Measurements from ENCODE around the gene ELF5. TPM values are rescaled to one million over a fixed set of nuclear protein-coding genes. Genes with fewer than 3 reads are reported as not detected.

Gene ELF5
- total RNA-seq (not detected), polyA plus RNA-seq (ENCODE audit: insufficient read depth in 1 of 8, insufficient read length in 8 of 8, low replicate concordance in 1 of 8) (1 to 10 TPM in 1 of 8 donors, under 1 TPM in 4, not detected in 3; 0.07 to 2.8 (median 0.15) TPM)
- long read RNA-seq, donor 1, result 0 reads
- long read RNA-seq, donor 2, partial matches to known transcripts, result 0 of 1 reads
- long read RNA-seq, donor 2, other reads (novel, unspliced or antisense), result 0 of 1 reads
- long read RNA-seq, donor 3, result 0 reads
- long read RNA-seq, donor 4, result 0 reads
- long read RNA-seq, donor 5, result 0 reads
- long read RNA-seq, donor 6, result 0 reads
- long read RNA-seq, donor 7, result 0 reads
- long read RNA-seq, donor 8, result 0 reads
- long read RNA-seq, donor 9, result 0 reads
- long read RNA-seq, donor 10, result 0 reads
- long read RNA-seq, donor 11, result 0 reads

- no peaks in the 10 kb centered on the region for H3K36me3 ChIP-seq (ENCODE audit: control insufficient read depth, insufficient read depth, low read length)
- no peaks in the 10 kb centered on the region for H3K4me1 ChIP-seq (ENCODE audit: control insufficient read depth, insufficient read depth, low read length)
- H3K4me3 ChIP-seq (ENCODE audit: low read length), result no peak within 1 kb of the TSS
- DNase-seq, result no peak
- H3K27ac ChIP-seq (ENCODE audit: low read length), result no peak within 1 kb of the TSS
- 68% methylated on average over 11 of the region's 17 CpGs for whole genome bisulfite sequencing (ENCODE audit: insufficient coverage)
- H3K9me3 ChIP-seq (replicated peaks; ENCODE audit: control insufficient read depth, low read depth, low read length), result no peaks in the 10 kb centered on the region
- no peaks in the 10 kb centered on the region for H3K27me3 ChIP-seq (ENCODE audit: control insufficient read depth, insufficient read depth, low read length)
Observed at GRCh38 chr11:34513682-34514449, at the start of gene ELF5. ELF5 (minus strand) TSS chr11:34513794; CDS start chr11:34505749, 8,045 bp downstream.

GRCh38 chr11:34562976-34563375 is 49.4 kb upstream of the ELF5 start:
- Histone ChIP-seq H3K9me3 (replicated peaks; ENCODE audit: control insufficient read depth, low read depth, low read length) (no peaks in the 10 kb centered on the region), H3K4me3 (ENCODE audit: low read length) (no peak overlapping the region)

GRCh38 chr11:34560511-34560910 is 46.9 kb upstream of the ELF5 start:
- no peak for DNase-seq
- H3K27ac ChIP-seq (ENCODE audit: low read length), result no peak overlapping the region
- no peaks in the 10 kb centered on the region for H3K9me3 ChIP-seq (replicated peaks; ENCODE audit: control insufficient read depth, low read depth, low read length)
- WGBS (ENCODE audit: insufficient coverage), result 83% methylated on average over 2 of the region's 4 CpGs
- H3K27me3 ChIP-seq (ENCODE audit: control insufficient read depth, insufficient read depth, low read length), result peaks cover 6% of the 10 kb centered on the region
- no peaks in the 10 kb centered on the region for H3K36me3 ChIP-seq (ENCODE audit: control insufficient read depth, insufficient read depth, low read length)
- no peak overlapping the region for H3K4me3 ChIP-seq (ENCODE audit: low read length)
- no peaks in the 10 kb centered on the region for H3K4me1 ChIP-seq (ENCODE audit: control insufficient read depth, insufficient read depth, low read length)

More at GRCh38 chr11:34562976-34563375, 49.4 kb upstream of the ELF5 start:
- no CpG with 5 or more reads among the region's 2 CpGs for WGBS (ENCODE audit: insufficient coverage)
- no peak overlapping the region for H3K27ac ChIP-seq (ENCODE audit: low read length)
- DNase-seq, result no peak
- H3K4me1 ChIP-seq (ENCODE audit: control insufficient read depth, insufficient read depth, low read length), result no peaks in the 10 kb centered on the region
- H3K36me3 ChIP-seq (ENCODE audit: control insufficient read depth, insufficient read depth, low read length), result no peaks in the 10 kb centered on the region
- H3K27me3 ChIP-seq (ENCODE audit: control insufficient read depth, insufficient read depth, low read length), result peaks cover 3% of the 10 kb centered on the region

- no CpG with 5 or more reads among the region's 4 CpGs for WGBS (ENCODE audit: insufficient coverage)
- H3K27me3 ChIP-seq (ENCODE audit: control insufficient read depth, insufficient read depth, low read length), result peaks cover 6% of the 10 kb centered on the region
- no peak overlapping the region for H3K27ac ChIP-seq (ENCODE audit: low read length)
- no peaks in the 10 kb centered on the region for H3K4me1 ChIP-seq (ENCODE audit: control insufficient read depth, insufficient read depth, low read length)
- H3K4me3 ChIP-seq (ENCODE audit: low read length), result no peak overlapping the region
- no peak for DNase-seq
- no peaks in the 10 kb centered on the region for H3K36me3 ChIP-seq (ENCODE audit: control insufficient read depth, insufficient read depth, low read length)
- no peaks in the 10 kb centered on the region for H3K9me3 ChIP-seq (replicated peaks; ENCODE audit: control insufficient read depth, low read depth, low read length)
Observed at GRCh38 chr11:34558673-34559072, 45.1 kb upstream of the ELF5 start.

GRCh38 chr11:34558211-34558610 is 44.6 kb upstream of the ELF5 start:
- H3K4me1 ChIP-seq (ENCODE audit: control insufficient read depth, insufficient read depth, low read length), result no peaks in the 10 kb centered on the region
- 20% methylated on average over 1 of the region's 1 CpG for WGBS (ENCODE audit: insufficient coverage)
- H3K36me3 ChIP-seq (ENCODE audit: control insufficient read depth, insufficient read depth, low read length), result no peaks in the 10 kb centered on the region
- H3K4me3 ChIP-seq (ENCODE audit: low read length), result no peak overlapping the region
- no peak overlapping the region for H3K27ac ChIP-seq (ENCODE audit: low read length)
- no peaks in the 10 kb centered on the region for H3K9me3 ChIP-seq (replicated peaks; ENCODE audit: control insufficient read depth, low read depth, low read length)
- no peak for DNase-seq
- peaks cover 6% of the 10 kb centered on the region for H3K27me3 ChIP-seq (ENCODE audit: control insufficient read depth, insufficient read depth, low read length)

- no CpG with 5 or more reads among the region's 3 CpGs for WGBS (ENCODE audit: insufficient coverage)
- DNase-seq, result peak; percentile 28
- H3K4me3 ChIP-seq (ENCODE audit: low read length), result no peak overlapping the region
- H3K27me3 ChIP-seq (ENCODE audit: control insufficient read depth, insufficient read depth, low read length), result no peaks in the 10 kb centered on the region
- H3K9me3 ChIP-seq (replicated peaks; ENCODE audit: control insufficient read depth, low read depth, low read length), result no peaks in the 10 kb centered on the region
- no peaks in the 10 kb centered on the region for H3K36me3 ChIP-seq (ENCODE audit: control insufficient read depth, insufficient read depth, low read length)
- H3K4me1 ChIP-seq (ENCODE audit: control insufficient read depth, insufficient read depth, low read length), result no peaks in the 10 kb centered on the region
- H3K27ac ChIP-seq (ENCODE audit: low read length), result no peak overlapping the region
Observed at GRCh38 chr11:34552270-34552669, 38.7 kb upstream of the ELF5 start.

GRCh38 chr11:34549271-34549670 is 35.7 kb upstream of the ELF5 start:
- Histone ChIP-seq H3K27me3 (ENCODE audit: control insufficient read depth, insufficient read depth, low read length) (peaks cover 2% of the 10 kb centered on the region), H3K4me3 (ENCODE audit: low read length) (no peak overlapping the region), H3K4me1 (ENCODE audit: control insufficient read depth, insufficient read depth, low read length) (no peaks in the 10 kb centered on the region), H3K27ac (ENCODE audit: low read length) (no peak overlapping the region), H3K9me3 (replicated peaks; ENCODE audit: control insufficient read depth, low read depth, low read length) (no peaks in the 10 kb centered on the region), H3K36me3 (ENCODE audit: control insufficient read depth, insufficient read depth, low read length) (no peaks in the 10 kb centered on the region)
- DNase-seq, result no peak
- WGBS (ENCODE audit: insufficient coverage), result 84% methylated on average over 3 of the region's 5 CpGs

- DNase-seq, result no peak
- WGBS (ENCODE audit: insufficient coverage), result 83% methylated on average over 4 of the region's 4 CpGs
- H3K27me3 ChIP-seq (ENCODE audit: control insufficient read depth, insufficient read depth, low read length), result peaks cover 2% of the 10 kb centered on the region
- no peaks in the 10 kb centered on the region for H3K4me1 ChIP-seq (ENCODE audit: control insufficient read depth, insufficient read depth, low read length)
- H3K4me3 ChIP-seq (ENCODE audit: low read length), result no peak overlapping the region
- no peaks in the 10 kb centered on the region for H3K36me3 ChIP-seq (ENCODE audit: control insufficient read depth, insufficient read depth, low read length)
- H3K27ac ChIP-seq (ENCODE audit: low read length), result no peak overlapping the region
- no peaks in the 10 kb centered on the region for H3K9me3 ChIP-seq (replicated peaks; ENCODE audit: control insufficient read depth, low read depth, low read length)
Observed at GRCh38 chr11:34548278-34548677, 34.7 kb upstream of the ELF5 start.

- 51% methylated on average over 3 of the region's 6 CpGs for WGBS (ENCODE audit: insufficient coverage)
- H3K27ac ChIP-seq (ENCODE audit: low read length), result no peak overlapping the region
- no peak overlapping the region for H3K4me3 ChIP-seq (ENCODE audit: low read length)
- H3K9me3 ChIP-seq (replicated peaks; ENCODE audit: control insufficient read depth, low read depth, low read length), result no peaks in the 10 kb centered on the region
- no peaks in the 10 kb centered on the region for H3K36me3 ChIP-seq (ENCODE audit: control insufficient read depth, insufficient read depth, low read length)
- DNase-seq, result no peak
- peaks cover 2% of the 10 kb centered on the region for H3K27me3 ChIP-seq (ENCODE audit: control insufficient read depth, insufficient read depth, low read length)
- no peaks in the 10 kb centered on the region for H3K4me1 ChIP-seq (ENCODE audit: control insufficient read depth, insufficient read depth, low read length)
Observed at GRCh38 chr11:34546511-34547209, 33.1 kb upstream of the ELF5 start.

- Histone ChIP-seq H3K27ac (ENCODE audit: low read length) (no peak overlapping the region), H3K36me3 (ENCODE audit: control insufficient read depth, insufficient read depth, low read length) (no peaks in the 10 kb centered on the region), H3K4me1 (ENCODE audit: control insufficient read depth, insufficient read depth, low read length) (no peaks in the 10 kb centered on the region), H3K27me3 (ENCODE audit: control insufficient read depth, insufficient read depth, low read length) (peaks cover 8% of the 10 kb centered on the region), H3K4me3 (ENCODE audit: low read length) (no peak overlapping the region), H3K9me3 (replicated peaks; ENCODE audit: control insufficient read depth, low read depth, low read length) (no peaks in the 10 kb centered on the region)
- no peak for DNase-seq
Observed at GRCh38 chr11:34542089-34542488, 28.5 kb upstream of the ELF5 start.

Measured in muscle of leg (tissue), 16 donors.